ENCODE data around the gene GLRX3.

GLRX3 gene

GRCh38 chr10:130177250-130177649 is 41.1 kb downstream of the GLRX3 start:
- TF ChIP-seq TAF1 (IDR thresholded peaks at IDR 0.05; ENCODE audit: borderline replicate concordance, insufficient read depth, low read length) (no peak), POLR2AphosphoS5 (IDR thresholded peaks at IDR 0.05; ENCODE audit: low read depth, low read length) (no peak), SIN3A (IDR thresholded peaks at IDR 0.05; ENCODE audit: borderline replicate concordance, insufficient read depth, low read length) (no peak), FOXP2 (optimal IDR thresholded peaks at IDR 0.05; ENCODE audit: borderline replicate concordance, extremely low read depth, extremely low read length, insufficient read depth) (no peak), REST (IDR thresholded peaks at IDR 0.05; ENCODE audit: insufficient read depth in 1 of 2, low read depth in 2 of 2, low read length in 2 of 2) (no peak)

GRCh38 chr10:130179640-130180039 is 43.4 kb downstream of the GLRX3 start:
- no peak for TF ChIP-seq REST (IDR thresholded peaks at IDR 0.05; ENCODE audit: insufficient read depth in 1 of 2, low read depth in 2 of 2, low read length in 2 of 2)
- no peak for TF ChIP-seq TAF1 (IDR thresholded peaks at IDR 0.05; ENCODE audit: borderline replicate concordance, insufficient read depth, low read length)
- no peak for TF ChIP-seq FOXP2 (optimal IDR thresholded peaks at IDR 0.05; ENCODE audit: borderline replicate concordance, extremely low read depth, extremely low read length, insufficient read depth)
- no peak for TF ChIP-seq SIN3A (IDR thresholded peaks at IDR 0.05; ENCODE audit: borderline replicate concordance, insufficient read depth, low read length)
- TF ChIP-seq POLR2AphosphoS5 (IDR thresholded peaks at IDR 0.05; ENCODE audit: low read depth, low read length): no peak

- no peak for TF ChIP-seq TAF1 (IDR thresholded peaks at IDR 0.05; ENCODE audit: borderline replicate concordance, insufficient read depth, low read length)
- no peak for TF ChIP-seq FOXP2 (optimal IDR thresholded peaks at IDR 0.05; ENCODE audit: borderline replicate concordance, extremely low read depth, extremely low read length, insufficient read depth)
- TF ChIP-seq POLR2AphosphoS5 (IDR thresholded peaks at IDR 0.05; ENCODE audit: low read depth, low read length): no peak
- TF ChIP-seq REST (IDR thresholded peaks at IDR 0.05; ENCODE audit: insufficient read depth in 1 of 2, low read depth in 2 of 2, low read length in 2 of 2): no peak
Measured at GRCh38 chr10:130180416-130180815, 44.2 kb downstream of the GLRX3 start.

- TF ChIP-seq SIN3A (IDR thresholded peaks at IDR 0.05; ENCODE audit: borderline replicate concordance, insufficient read depth, low read length) (no peak), TAF1 (IDR thresholded peaks at IDR 0.05; ENCODE audit: borderline replicate concordance, insufficient read depth, low read length) (no peak), FOXP2 (optimal IDR thresholded peaks at IDR 0.05; ENCODE audit: borderline replicate concordance, extremely low read depth, extremely low read length, insufficient read depth) (no peak)
Measured at GRCh38 chr10:130181858-130182257, 45.7 kb downstream of the GLRX3 start.

- TF ChIP-seq POLR2AphosphoS5 (IDR thresholded peaks at IDR 0.05; ENCODE audit: low read depth, low read length) (no peak), FOXP2 (optimal IDR thresholded peaks at IDR 0.05; ENCODE audit: borderline replicate concordance, extremely low read depth, extremely low read length, insufficient read depth) (no peak), SIN3A (IDR thresholded peaks at IDR 0.05; ENCODE audit: borderline replicate concordance, insufficient read depth, low read length) (no peak), REST (IDR thresholded peaks at IDR 0.05; ENCODE audit: insufficient read depth in 1 of 2, low read depth in 2 of 2, low read length in 2 of 2) (no peak), TAF1 (IDR thresholded peaks at IDR 0.05; ENCODE audit: borderline replicate concordance, insufficient read depth, low read length) (no peak)
Measured at GRCh38 chr10:130185591-130185990, 49.4 kb downstream of the GLRX3 start.
